Measurements from ENCODE around the gene CCL19.
"Not testable (repeated sequence)": the region's sequence is repeated elsewhere in the genome, so short reads cannot be mapped to it uniquely, and the experiment has no call there.

CCL19 gene

GRCh38 chr9:34732886-34733285 is 41.8 kb upstream of the CCL19 start:
- H2BK15ac ChIP-seq (ENCODE audit: low read depth, poor library complexity, severe bottlenecking), result no peak overlapping the region
- no peaks in the 10 kb centered on the region for H3K79me1 ChIP-seq (replicated peaks; ENCODE audit: low read length, poor library complexity, severe bottlenecking)
- H3K4me2 ChIP-seq (ENCODE audit: low read length, poor library complexity, severe bottlenecking), result no peak overlapping the region
- peaks cover under 1 to 13% of the 10 kb centered on the region in 2 experiments for H3K27me3 ChIP-seq (ENCODE audit: control insufficient read depth in 1 of 2, insufficient read depth in 1 of 2, low read length in 2 of 2)
- WGBS, result no CpG with 5 or more reads among the region's 2 CpGs
- no peak overlapping the region for H4K8ac ChIP-seq (ENCODE audit: low read length)
- H3K4me3 ChIP-seq (ENCODE audit: insufficient read depth in 1 of 2, low read depth in 1 of 2, low read length in 2 of 2), result no peak overlapping the region
- no peak overlapping the region for H2BK5ac ChIP-seq (ENCODE audit: low read depth, low read length, poor library complexity, severe bottlenecking)
- no peak overlapping the region for H3K14ac ChIP-seq (ENCODE audit: low read length in 2 of 2)
- H3K18ac ChIP-seq (ENCODE audit: low read depth in 1 of 2, low read length in 2 of 2), result no peak overlapping the region
- no peak overlapping the region for H3K27ac ChIP-seq (ENCODE audit: low read length, poor library complexity, severe bottlenecking)
- no peak overlapping the region for H3K9ac ChIP-seq (ENCODE audit: low read length)
- no peak for DNase-seq
- no peaks in the 10 kb centered on the region for H3K9me3 ChIP-seq (ENCODE audit: control insufficient read depth, low read length)
- H2BK12ac ChIP-seq (ENCODE audit: low read length in 2 of 2), result no peak overlapping the region
- no peak overlapping the region for H3K23ac ChIP-seq (ENCODE audit: low read length in 2 of 2)
- H4K91ac ChIP-seq (ENCODE audit: low read length), result no peak overlapping the region
- no peaks in the 10 kb centered on the region for H3K36me3 ChIP-seq (ENCODE audit: control insufficient read depth in 1 of 2, insufficient read depth in 2 of 2, low read depth in 1 of 2, low read length in 2 of 2)
- H3K4ac ChIP-seq (ENCODE audit: low read depth in 1 of 2, low read length in 2 of 2), result no peak overlapping the region
- H3K4me1 ChIP-seq (ENCODE audit: control insufficient read depth, insufficient read depth, low read depth, low read length), result no peaks in the 10 kb centered on the region
- H2AK5ac ChIP-seq (ENCODE audit: low read length, severe bottlenecking), result no peak overlapping the region
- no peak overlapping the region for H2AFZ ChIP-seq (ENCODE audit: low read depth, low read length)
- no peak overlapping the region for H2BK120ac ChIP-seq (ENCODE audit: low read depth, low read length)

GRCh38 chr9:34732478-34732877 is 41.4 kb upstream of the CCL19 start:
- Histone ChIP-seq H4K91ac (ENCODE audit: low read length) (no peak overlapping the region), H3K14ac (ENCODE audit: low read length in 2 of 2) (no peak overlapping the region), H3K4me1 (ENCODE audit: control insufficient read depth, insufficient read depth, low read depth, low read length) (no peaks in the 10 kb centered on the region), H2BK15ac (ENCODE audit: low read depth, poor library complexity, severe bottlenecking) (no peak overlapping the region), H3K4me3 (ENCODE audit: insufficient read depth in 1 of 2, low read depth in 1 of 2, low read length in 2 of 2) (no peak overlapping the region), H4K8ac (ENCODE audit: low read length) (no peak overlapping the region), H3K27me3 (ENCODE audit: control insufficient read depth in 1 of 2, insufficient read depth in 1 of 2, low read length in 2 of 2) (peaks cover 3 to 15% of the 10 kb centered on the region in 2 experiments), H3K27ac (ENCODE audit: low read length, poor library complexity, severe bottlenecking) (no peak overlapping the region), H2AFZ (ENCODE audit: low read depth, low read length) (no peak overlapping the region), H3K23ac (ENCODE audit: low read length in 2 of 2) (no peak overlapping the region), H3K9ac (ENCODE audit: low read length) (no peak overlapping the region), H2BK120ac (ENCODE audit: low read depth, low read length) (no peak overlapping the region), H3K36me3 (ENCODE audit: control insufficient read depth in 1 of 2, insufficient read depth in 2 of 2, low read depth in 1 of 2, low read length in 2 of 2) (no peaks in the 10 kb centered on the region), H3K79me1 (replicated peaks; ENCODE audit: low read length, poor library complexity, severe bottlenecking) (no peaks in the 10 kb centered on the region), H2BK12ac (ENCODE audit: low read length in 2 of 2) (no peak overlapping the region), H2BK5ac (ENCODE audit: low read depth, low read length, poor library complexity, severe bottlenecking) (no peak overlapping the region), H2AK5ac (ENCODE audit: low read length, severe bottlenecking) (no peak overlapping the region), H3K4me2 (ENCODE audit: low read length, poor library complexity, severe bottlenecking) (no peak overlapping the region), H3K4ac (ENCODE audit: low read depth in 1 of 2, low read length in 2 of 2) (no peak overlapping the region), H3K18ac (ENCODE audit: low read depth in 1 of 2, low read length in 2 of 2) (no peak overlapping the region), H3K9me3 (ENCODE audit: control insufficient read depth, low read length) (no peaks in the 10 kb centered on the region)
- no peak for DNase-seq
- no CpG with 5 or more reads among the region's 1 CpG for WGBS

GRCh38 chr9:34723141-34723540 is 32.1 kb upstream of the CCL19 start:
- Histone ChIP-seq H2BK120ac (ENCODE audit: low read depth, low read length) (no peak overlapping the region), H3K23ac (ENCODE audit: low read length in 2 of 2) (no peak overlapping the region), H2BK15ac (ENCODE audit: low read depth, poor library complexity, severe bottlenecking) (no peak overlapping the region), H4K91ac (ENCODE audit: low read length) (no peak overlapping the region), H3K4me3 (ENCODE audit: insufficient read depth in 1 of 2, low read depth in 1 of 2, low read length in 2 of 2) (no peak overlapping the region), H3K79me1 (replicated peaks; ENCODE audit: low read length, poor library complexity, severe bottlenecking) (no peaks in the 10 kb centered on the region), H3K27me3 (ENCODE audit: control insufficient read depth in 1 of 2, insufficient read depth in 1 of 2, low read length in 2 of 2) (peaks cover 7 to 16% of the 10 kb centered on the region in 2 experiments), H2BK5ac (ENCODE audit: low read depth, low read length, poor library complexity, severe bottlenecking) (no peak overlapping the region), H3K9ac (ENCODE audit: low read length) (no peak overlapping the region), H3K4me1 (ENCODE audit: control insufficient read depth, insufficient read depth, low read depth, low read length) (peaks cover 1% of the 10 kb centered on the region), H2BK12ac (ENCODE audit: low read length in 2 of 2) (no peak overlapping the region), H2AK5ac (ENCODE audit: low read length, severe bottlenecking) (no peak overlapping the region), H3K4ac (ENCODE audit: low read depth in 1 of 2, low read length in 2 of 2) (no peak overlapping the region), H3K4me2 (ENCODE audit: low read length, poor library complexity, severe bottlenecking) (no peak overlapping the region), H3K14ac (ENCODE audit: low read length in 2 of 2) (no peak overlapping the region), H4K8ac (ENCODE audit: low read length) (no peak overlapping the region), H3K9me3 (ENCODE audit: control insufficient read depth, low read length) (no peaks in the 10 kb centered on the region), H3K18ac (ENCODE audit: low read depth in 1 of 2, low read length in 2 of 2) (no peak overlapping the region), H2AFZ (ENCODE audit: low read depth, low read length) (no peak overlapping the region), H3K27ac (ENCODE audit: low read length, poor library complexity, severe bottlenecking) (no peak overlapping the region), H3K36me3 (ENCODE audit: control insufficient read depth in 1 of 2, insufficient read depth in 2 of 2, low read depth in 1 of 2, low read length in 2 of 2) (no peaks in the 10 kb centered on the region)
- DNase-seq, result no peak
- WGBS, result 89% methylated on average over 11 of the region's 11 CpGs

- H3K23ac ChIP-seq (ENCODE audit: low read length in 2 of 2); H4K8ac ChIP-seq (ENCODE audit: low read length); H2BK12ac ChIP-seq (ENCODE audit: low read length in 2 of 2); DNase-seq; H3K9me3 ChIP-seq (ENCODE audit: control insufficient read depth, low read length); H3K14ac ChIP-seq (ENCODE audit: low read length in 2 of 2); H3K36me3 ChIP-seq (ENCODE audit: control insufficient read depth in 1 of 2, insufficient read depth in 2 of 2, low read depth in 1 of 2, low read length in 2 of 2); H3K18ac ChIP-seq (ENCODE audit: low read depth in 1 of 2, low read length in 2 of 2); H3K4me3 ChIP-seq (ENCODE audit: insufficient read depth in 1 of 2, low read depth in 1 of 2, low read length in 2 of 2); H2BK15ac ChIP-seq (ENCODE audit: low read depth, poor library complexity, severe bottlenecking); H3K4me1 ChIP-seq (ENCODE audit: control insufficient read depth, insufficient read depth, low read depth, low read length); H3K4ac ChIP-seq (ENCODE audit: low read depth in 1 of 2, low read length in 2 of 2); H2AK5ac ChIP-seq (ENCODE audit: low read length, severe bottlenecking); H2BK120ac ChIP-seq (ENCODE audit: low read depth, low read length); H2AFZ ChIP-seq (ENCODE audit: low read depth, low read length); H2BK5ac ChIP-seq (ENCODE audit: low read depth, low read length, poor library complexity, severe bottlenecking); H4K91ac ChIP-seq (ENCODE audit: low read length); H3K4me2 ChIP-seq (ENCODE audit: low read length, poor library complexity, severe bottlenecking); H3K79me1 ChIP-seq (replicated peaks; ENCODE audit: low read length, poor library complexity, severe bottlenecking); H3K9ac ChIP-seq (ENCODE audit: low read length); H3K27ac ChIP-seq (ENCODE audit: low read length, poor library complexity, severe bottlenecking): not testable (repeated sequence)
- H3K27me3 ChIP-seq (ENCODE audit: control insufficient read depth in 1 of 2, insufficient read depth in 1 of 2, low read length in 2 of 2), result peaks cover 14 to 18% of the 10 kb centered on the region in 2 experiments
These were observed 28.6 kb upstream of the CCL19 start for GRCh38 chr9:34719769-34720025.
